Dedifferentiated amniotic fluid mesenchymal stem cell (primary cell): ENCODE results near the gene WDR72.

ENCODE experiments used
- DNase-seq: peaks from one replicate; pipeline ENCODE4 v3.0.0-alpha.2; 2016; ENCODE audit errors: extremely low spot score

The WDR72 gene

DNA sequence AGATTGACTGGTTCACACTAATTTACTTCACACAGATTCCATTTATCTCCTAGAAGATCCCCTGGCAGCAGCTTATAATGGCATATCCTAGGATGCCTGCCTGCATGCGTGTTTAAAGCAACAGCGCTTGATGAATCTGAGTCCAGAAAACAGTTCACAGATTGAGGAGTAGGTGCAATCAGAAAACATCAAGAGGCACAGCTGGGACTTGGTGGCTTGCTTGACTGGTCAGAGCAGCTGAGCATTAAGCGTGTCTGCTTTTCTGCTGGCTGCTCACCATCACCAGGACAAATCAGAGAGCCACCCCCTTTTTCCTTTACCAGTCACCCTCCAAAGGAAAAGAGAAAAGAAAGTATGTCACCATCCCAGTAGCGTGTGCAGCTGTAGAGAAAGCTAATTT lies 223.6 kb downstream of the WDR72 start:
- no peak for DNase-seq

DNA sequence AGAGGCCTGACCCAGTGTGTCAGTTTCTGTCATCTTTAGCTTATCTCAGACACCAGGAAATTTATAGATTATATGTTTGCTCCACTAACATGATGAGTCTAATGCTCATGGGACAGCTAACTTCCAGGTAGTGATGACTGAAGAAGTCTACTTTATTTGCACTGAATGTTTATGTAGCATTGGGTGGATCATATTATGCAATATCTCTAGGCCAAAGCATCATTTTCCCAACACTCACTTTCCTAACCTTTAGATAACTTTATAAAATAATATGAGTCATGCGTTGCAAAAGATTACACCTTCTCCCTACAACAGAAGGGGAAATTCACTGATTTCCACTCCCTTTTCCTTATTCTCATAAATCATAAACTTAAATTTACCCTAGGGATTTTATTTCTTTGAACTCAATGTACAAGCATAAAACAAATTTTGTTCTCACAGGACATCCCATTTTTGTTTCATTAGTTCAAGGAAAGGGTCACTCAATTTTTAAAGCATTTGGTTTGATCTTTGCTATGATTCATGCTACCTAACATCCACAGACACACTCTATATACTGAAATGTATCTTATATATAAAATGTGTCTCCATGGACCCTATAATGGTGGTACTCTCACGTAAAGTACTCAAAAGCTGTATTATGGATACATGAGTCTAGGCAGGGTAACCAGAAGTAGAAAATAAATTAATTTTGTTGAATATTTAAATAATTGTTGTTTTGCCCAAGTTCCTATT lies 225.2 kb downstream of the WDR72 start:
- DNase-seq: no peak

DNA sequence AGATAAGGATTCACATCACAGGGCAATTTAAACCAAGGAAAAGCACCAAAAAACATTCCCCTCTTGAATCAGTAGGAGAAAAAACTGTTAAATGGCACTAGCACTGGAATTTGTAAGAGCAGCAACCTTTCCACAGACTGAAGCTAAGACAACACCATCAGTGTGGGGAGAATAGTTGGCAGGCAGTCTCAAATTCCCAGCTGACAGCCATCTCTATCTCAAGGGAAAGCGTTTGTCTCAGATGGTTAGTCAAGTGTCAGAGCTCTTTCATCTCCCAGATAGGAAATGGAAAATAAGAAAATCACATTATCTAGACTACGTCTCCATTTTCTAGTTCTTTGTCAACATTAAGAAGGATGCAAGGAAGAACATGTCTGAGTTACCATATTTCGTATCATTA lies 228.7 kb downstream of the WDR72 start:
- no peak for DNase-seq

DNA sequence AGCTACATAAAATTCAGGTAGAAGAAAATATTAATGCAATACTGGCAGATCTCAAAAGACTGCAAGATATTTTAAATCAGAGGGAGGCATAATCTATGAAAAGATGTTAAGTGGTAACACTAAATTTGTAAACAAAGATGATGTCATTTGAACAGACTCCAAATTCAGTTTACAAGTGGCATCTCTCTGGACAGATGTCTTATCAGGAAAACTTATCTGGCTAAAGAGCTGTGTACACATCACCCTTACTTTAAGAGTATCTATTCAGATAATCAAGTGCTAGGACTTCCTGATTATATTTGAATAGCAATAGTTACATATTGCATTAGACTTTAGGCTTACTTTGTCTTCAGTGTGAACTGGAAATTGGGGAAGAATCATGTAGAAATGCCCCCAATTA lies 231.5 kb downstream of the WDR72 start:
- DNase-seq: no peak

DNA sequence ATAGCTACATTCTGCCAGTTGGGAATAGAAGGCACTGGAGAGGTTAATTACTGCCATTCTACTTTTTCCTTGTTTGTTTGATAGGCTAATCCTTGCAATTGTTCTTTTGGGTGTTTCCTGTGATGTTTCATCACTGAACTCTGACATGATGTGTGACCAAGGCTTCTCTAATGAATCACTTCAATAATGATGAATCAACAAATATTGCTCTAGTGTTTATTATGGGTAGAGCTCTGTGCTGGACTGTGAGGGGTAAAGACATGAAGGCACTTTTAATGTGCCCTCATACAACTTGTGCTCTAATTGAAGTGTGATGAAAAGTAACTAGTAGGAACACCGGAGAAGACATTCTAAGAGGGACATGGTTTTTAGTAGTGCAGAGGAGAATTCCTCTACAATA lies 233.6 kb downstream of the WDR72 start:
- DNase-seq: no peak

DNA sequence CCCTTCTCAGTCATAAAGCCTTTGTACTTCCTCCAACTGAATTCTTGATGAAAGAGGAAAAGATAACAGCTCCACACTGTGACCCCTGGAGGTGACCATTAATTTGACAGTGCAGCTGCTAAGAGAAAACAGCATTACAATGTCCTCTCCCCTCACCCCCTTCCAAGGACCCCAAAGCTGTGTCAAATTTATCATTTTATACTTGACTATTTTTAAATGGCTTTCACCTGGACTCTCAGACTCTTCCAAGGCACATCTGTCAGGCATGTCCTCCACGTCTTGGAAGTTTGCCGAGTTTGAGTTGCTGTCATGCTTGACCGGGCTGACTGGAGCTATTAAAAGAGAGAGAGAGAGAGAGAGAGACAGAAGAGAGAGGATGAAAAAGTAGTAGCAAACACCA lies 236.5 kb downstream of the WDR72 start:
- no peak for DNase-seq

DNA sequence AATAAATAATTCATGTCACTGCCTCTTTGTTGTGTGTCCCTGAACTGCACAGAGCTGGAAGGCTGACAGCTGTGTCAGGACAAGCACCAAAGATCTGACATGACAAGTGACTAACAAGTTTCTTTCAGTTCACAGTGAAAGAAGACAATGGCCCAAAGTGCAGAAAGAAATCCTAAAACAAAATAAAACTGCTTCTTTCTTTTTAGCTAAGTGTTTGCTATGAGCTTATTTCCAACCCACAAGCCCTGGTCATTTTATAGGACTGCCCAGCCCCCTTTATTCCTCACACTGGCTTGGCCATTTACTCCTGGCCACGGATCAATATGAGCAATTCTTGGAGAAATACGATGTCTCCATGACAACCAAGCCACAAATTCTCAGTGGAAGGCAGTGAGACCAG lies 238.5 kb downstream of the WDR72 start:
- no peak for DNase-seq

DNA sequence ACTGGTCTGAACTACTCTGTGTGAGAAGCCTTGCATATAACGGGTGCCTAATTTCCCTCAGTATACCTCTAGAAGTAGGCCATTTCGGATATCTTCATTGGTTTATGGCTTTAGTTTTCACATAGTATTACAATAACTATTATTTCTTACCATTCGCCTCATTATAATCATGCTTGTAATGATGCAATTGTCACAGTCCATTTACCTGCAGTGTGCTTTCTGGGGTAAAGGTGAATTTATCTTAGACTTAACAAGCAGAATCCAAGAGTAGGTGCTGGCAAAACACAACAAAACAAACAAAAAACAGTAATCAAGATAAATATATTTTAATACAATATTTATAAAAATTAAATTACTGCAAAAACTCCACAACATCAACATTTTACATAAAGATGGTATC lies 246.0 kb downstream of the WDR72 start:
- DNase-seq: no peak

DNA sequence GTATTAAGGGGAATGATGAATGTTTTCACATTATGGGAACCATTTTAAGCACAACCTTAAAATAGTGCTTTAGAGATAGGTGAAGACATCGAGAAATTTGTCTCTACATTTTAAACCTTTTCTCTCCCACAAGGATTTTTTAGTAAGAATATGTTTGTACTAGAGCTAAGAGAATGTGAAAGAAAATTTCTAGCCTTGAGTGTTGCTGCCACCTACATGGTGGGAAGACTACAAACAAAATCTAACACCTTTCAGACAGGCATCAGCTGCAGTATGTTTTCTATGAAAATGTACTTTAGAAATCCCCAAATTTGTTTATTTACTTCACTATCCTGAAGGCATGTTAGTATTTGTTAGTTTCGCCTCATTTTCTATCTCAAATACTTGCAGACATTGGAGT lies 247.4 kb downstream of the WDR72 start:
- DNase-seq: no peak

DNA sequence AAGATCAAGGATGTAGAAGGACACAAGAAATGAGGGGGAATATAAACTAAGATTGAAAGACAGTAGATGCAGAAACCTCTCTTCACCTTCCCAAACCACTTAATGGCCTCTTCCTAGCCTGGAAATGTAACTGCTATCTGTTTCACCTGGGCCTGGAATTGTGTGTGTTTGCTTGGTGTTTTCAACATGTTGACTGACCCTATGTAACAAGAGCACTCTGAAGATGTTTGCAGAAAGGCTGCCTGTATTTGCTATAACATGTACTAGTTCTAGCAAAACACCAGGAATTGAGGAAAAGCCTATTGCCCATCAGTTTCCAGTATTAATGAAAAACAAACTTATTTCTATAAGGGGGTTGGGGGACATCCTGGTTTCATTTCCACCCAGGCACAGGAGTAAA lies 248.3 kb downstream of the WDR72 start:
- no peak for DNase-seq

DNA sequence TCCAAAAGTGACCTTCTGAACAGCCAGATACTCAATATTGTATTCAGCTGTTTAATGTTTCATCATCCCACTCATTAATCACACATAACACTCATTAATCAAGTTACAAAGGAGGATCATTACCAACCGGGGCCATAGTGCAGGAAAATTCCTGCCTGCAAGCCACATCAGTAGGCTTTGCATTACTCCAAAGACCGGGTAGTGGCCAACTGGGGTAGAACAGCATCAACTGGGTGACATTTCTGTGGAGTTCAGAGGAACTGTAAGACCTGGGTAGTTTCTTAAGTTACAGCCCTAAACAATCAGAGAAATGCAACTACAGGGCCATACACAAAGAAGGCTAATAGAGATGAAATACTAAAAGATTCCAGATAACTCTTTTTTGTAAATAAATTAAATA lies 253.1 kb downstream of the WDR72 start:
- DNase-seq: no peak

DNA sequence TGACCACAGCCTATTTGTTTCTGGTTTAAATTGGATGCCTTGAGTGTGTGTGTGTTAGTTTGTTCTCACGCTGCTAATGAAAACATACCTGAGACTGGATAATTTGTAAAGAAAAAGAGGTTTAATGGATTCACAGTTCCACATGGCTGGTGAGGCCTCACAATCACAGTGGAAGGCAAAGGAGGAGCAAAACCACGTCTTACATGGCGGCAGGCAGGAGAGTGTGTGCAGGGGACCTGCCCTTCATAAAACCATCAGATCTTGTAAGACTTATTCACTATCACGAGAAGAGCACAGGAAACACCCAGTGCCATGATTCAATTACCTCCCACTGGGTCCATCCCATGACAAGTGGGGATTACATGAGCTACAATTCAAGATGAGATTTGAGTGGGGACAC lies 260.5 kb downstream of the WDR72 start:
- no peak for DNase-seq

DNA sequence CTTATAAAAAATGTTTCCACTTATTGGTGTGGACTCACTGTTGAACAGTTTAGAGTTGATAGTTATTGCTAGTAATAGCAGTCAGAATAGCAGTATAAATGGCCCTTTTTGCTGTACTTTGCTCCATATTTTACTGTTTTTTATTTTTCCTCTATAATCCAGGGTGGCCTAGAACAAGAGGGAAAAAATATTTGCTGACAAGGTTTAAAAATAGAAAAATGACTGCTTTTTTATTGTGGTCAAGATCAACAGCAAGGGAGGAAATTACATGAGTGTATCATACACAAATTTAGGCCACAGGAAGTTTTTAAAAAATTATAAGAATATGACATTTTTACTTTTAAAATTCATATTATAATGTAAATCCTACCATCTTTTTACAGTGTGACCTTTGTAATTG lies 269.1 kb downstream of the WDR72 start:
- no peak for DNase-seq

DNA sequence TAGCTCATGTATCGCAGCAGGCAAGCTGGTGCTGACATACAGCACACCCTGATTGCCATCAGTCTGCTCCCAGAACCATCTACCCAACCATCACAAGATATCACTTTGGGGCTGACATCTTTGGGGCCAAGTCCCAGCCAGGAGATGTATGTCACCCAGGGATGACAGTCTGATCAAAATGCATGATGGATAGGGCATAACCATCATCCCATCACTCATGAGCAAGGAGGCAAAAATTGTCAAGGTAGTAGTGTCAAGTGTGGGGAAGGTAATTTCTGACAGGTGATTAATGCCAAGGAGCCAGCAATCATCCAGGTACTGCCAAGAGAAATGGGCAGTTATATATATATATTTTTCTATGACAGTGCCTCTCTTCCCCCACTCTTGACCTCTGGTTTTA lies 277.4 kb downstream of the WDR72 start:
- no peak for DNase-seq

DNA sequence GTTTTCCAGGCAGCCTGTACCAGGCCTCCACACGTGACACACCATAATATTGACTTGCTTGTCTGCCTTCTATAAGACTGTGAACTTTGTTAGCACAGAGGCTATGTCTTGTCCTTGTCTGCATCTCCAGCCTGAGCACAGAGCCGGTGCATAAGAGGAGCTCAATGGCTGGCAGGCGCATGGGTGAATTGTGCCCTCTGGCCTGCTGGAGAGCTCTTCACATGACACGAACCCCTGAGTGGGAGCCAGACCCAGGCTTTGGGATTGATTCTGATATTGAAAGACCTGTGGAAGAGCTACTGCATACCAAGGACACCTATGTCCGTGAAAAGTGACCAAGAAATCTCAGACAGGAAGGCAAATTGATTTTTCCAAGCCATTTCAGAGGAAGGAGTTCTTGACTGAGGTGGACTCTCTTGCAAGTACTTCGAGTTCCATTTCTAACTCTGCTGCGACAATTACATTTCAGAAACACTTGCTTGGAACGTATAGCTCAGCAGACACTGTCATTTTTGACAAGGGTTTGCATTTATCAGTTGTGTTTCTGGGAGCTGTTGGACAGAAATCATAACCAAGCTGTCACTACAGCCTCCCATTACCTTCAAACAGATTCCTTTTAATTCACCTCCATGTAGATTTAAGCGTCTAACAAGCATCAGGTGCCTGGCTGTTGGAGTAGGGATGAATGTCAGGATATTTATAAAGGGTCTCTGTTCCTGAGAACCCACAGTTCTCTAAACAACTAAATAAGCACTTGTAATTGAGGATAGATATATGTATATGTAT lies 281.3 kb downstream of the WDR72 start:
- DNase-seq: no peak

DNA sequence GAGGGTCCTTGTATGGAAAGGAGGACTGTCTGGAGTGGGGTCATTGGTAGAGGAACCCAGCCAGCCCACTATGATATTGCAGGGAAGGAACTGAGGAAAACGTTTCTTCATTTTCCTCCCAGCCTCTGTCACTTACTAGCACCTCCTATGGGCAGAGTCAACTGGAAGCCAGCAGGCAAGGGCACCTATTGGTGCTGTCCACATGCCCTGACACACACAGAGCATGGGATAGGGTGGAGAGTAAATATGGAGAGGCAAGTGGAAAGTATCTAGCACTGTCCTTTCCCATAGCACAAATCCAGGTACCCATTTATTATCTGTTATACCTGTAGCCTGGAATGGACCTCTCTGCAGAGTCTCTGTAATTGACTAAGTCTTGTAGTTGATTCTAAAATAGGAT lies 285.6 kb downstream of the WDR72 start:
- no peak for DNase-seq

DNA sequence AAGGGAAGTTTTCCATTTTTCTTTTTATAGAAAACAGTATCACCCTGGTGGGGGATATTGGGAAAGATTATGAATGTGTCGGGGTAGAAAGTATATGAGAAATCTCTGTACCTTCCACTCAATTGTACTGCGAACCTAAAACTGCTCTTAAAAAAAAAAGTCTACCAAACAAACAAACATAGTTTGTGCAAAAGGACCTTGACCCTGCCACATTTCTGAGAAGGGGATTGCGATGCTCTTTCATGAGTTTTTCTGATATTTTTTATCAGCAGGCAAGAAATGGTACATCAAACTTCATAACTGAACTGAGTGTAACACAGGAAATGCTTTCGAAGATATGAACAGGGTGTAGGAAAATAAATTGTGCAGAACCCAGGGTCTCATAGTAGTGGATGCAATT lies 286.0 kb downstream of the WDR72 start:
- DNase-seq: no peak

DNA sequence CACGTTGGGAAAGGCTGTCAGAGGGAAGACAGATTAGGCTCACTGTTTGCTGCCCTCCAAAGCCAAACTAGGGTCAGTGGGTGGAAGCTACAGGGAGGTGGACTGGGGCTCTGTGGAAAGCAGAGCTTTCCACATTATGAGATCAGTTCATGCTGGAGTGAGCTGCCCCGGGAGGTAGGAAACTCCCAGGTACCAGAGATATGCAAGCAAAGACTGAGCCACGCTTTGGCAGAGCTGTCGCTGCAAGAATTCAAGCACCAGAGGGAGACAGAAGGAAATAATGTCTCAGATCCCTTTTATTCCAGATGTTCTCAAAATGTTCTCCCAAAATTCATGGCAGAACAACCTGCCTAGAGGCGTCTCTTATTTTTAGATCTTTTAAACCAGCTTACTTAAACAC lies 286.6 kb downstream of the WDR72 start:
- no peak for DNase-seq

DNA sequence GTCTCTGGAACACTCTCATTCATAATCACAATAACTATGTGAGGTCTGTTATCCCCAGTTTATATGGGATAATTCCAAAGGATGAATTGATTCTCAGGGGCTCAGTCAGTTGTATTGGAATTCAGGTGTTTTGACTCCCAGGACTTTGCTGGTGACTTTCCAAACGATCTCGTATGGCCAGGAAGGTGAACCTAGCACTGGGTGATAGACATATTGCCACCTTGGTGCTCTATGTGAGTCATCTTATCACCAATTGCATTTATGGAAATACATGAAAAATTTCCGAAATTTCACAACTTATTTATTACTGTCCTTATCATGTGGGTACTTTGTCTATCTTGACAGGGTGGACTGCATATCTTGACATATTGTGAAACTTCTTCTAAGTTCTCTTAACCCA lies 287.3 kb downstream of the WDR72 start:
- DNase-seq: no peak

DNA sequence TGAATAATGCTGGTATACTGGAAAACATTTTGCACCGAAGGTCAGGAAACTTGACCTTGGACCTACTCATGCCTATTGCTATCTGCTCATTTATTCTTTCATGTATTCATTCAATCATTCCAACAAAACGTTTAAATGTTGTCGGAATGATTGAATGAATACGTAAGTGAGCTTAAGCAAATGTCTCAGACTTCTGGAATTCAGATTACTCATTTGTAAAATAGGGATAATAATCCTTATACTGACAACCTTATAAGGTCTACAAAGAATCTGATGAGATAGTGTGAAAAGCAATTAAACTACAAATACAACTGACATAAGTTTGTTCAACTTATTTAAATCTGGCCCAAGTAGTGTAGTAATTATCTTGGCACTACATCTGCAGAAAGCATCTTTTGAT lies 288.7 kb downstream of the WDR72 start:
- DNase-seq: no peak

DNA sequence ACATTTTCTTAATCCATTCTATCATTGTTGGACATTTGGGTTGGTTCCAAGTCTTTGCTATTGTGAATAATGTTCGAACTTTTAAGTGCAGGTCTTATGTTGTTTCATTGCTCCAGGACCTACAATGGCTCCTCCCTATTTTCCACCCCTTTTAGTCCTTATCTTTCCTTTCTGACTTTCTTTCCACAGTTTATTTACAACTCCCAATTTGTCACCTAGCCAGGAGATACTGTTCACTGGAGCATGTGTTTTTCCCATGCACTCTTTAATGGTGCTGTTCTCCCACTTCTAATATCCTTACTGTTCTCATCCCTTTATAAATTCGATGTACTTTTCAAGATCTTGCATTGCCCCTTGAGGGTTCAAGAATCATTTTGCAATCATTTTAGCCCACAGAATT lies 290.0 kb downstream of the WDR72 start:
- DNase-seq: no peak
